ENCODE results near the gene CPHXL2.

- TF ChIP-seq CTCF (IDR thresholded peaks at IDR 0.05) (no peak), POLR2A (IDR thresholded peaks at IDR 0.05) (peak; percentile 64), POLR2AphosphoS5 (IDR thresholded peaks at IDR 0.05) (peak; percentile 84)
These were observed 28.3 kb downstream of the CPHXL2 start for GRCh38 chr16:75648265-75649076.
